GM12891 (cell line): Measurements from ENCODE around the gene PTPRN2.

ENCODE experiments used
- PAX5 ChIP-seq: IDR thresholded peaks from 2 replicates; pipeline ENCODE4 v1.6.1; 2011; ENCODE audit warnings: low read length, moderate library complexity, mild to moderate bottlenecking; ENCODE audit not compliant: insufficient read depth, severe bottlenecking
- POLR2A ChIP-seq: IDR thresholded peaks from 2 replicates; pipeline ENCODE4 v1.6.1; 2011; ENCODE audit warnings: low read depth, low read length, control low read depth
- POLR2AphosphoS5 ChIP-seq: IDR thresholded peaks from 2 replicates; pipeline ENCODE4 v1.6.1; 2011; ENCODE audit warnings: low read depth, low read length, control low read depth
- POU2F2 ChIP-seq: IDR thresholded peaks from 2 replicates; pipeline ENCODE4 v1.6.1; 2011; ENCODE audit warnings: low read depth, mild to moderate bottlenecking, control low read depth, low read length, moderate library complexity
- SPI1 ChIP-seq: IDR thresholded peaks from 2 replicates; pipeline ENCODE4 v1.6.1; 2011; ENCODE audit warnings: low read depth, low read length, control low read depth
- TAF1 ChIP-seq: IDR thresholded peaks from 2 replicates; pipeline ENCODE4 v1.6.1; 2011; ENCODE audit warnings: low read depth, low read length, control low read depth

- TF ChIP-seq POLR2A (no peak), POLR2AphosphoS5 (no peak), SPI1 (no peak), POU2F2 (no peak), TAF1 (no peak), PAX5 (no peak)
Measured at GRCh38 chr7:158111049-158111751, 476.4 kb downstream of the PTPRN2 start.
